HEK293T (cell line): ENCODE data around the gene RNF2.

Experiments used
- CTCF ChIA-PET: fragments of 350-600 bp; formaldehyde crosslinking; extraction: SDS; loops from one replicate; lab custom pipeline; 2021; ENCODE audit warnings: antibody characterized with exemption, inconsistent platforms; lab: Yijun Ruan, JAX
- POLR2A ChIA-PET: fragments of 350-600 bp; formaldehyde crosslinking; extraction: SDS; loops from one replicate; lab custom pipeline; 2020; ENCODE audit warnings: antibody characterized with exemption, inconsistent platforms; lab: Yijun Ruan, JAX
- DNase-seq: peaks from one replicate; pipeline ENCODE4 v3.0.0; 2012; ENCODE audit warnings: mixed read lengths; ENCODE audit errors: extremely low spot score
- ARNT ChIP-seq: fragments of 450-650 bp; IDR thresholded peaks from 2 replicates; pipeline ENCODE4 v1.6.1; 2017; ENCODE audit warnings: mild to moderate bottlenecking
- BHLHE40 ChIP-seq: fragments of 450-650 bp; IDR thresholded peaks from 2 replicates; pipeline ENCODE4 v1.6.1; 2016; ENCODE audit warnings: mild to moderate bottlenecking, moderate library complexity, borderline replicate concordance
- CTBP1 ChIP-seq: fragments of 450-650 bp; IDR thresholded peaks from 2 replicates; pipeline ENCODE4 v1.6.1; 2016; ENCODE audit warnings: borderline replicate concordance
- ELF4 ChIP-seq: fragments of 450-650 bp; IDR thresholded peaks from 2 replicates; pipeline ENCODE4 v1.6.1; 2017; ENCODE audit warnings: antibody characterized with exemption
- FOXA1 ChIP-seq: fragments of 450-650 bp; IDR thresholded peaks from 2 replicates; pipeline ENCODE4 v1.6.1; 2016; ENCODE audit warnings: mild to moderate bottlenecking
- FOXK2 ChIP-seq: fragments of 450-650 bp; IDR thresholded peaks from 2 replicates; pipeline ENCODE4 v1.6.1; 2016; ENCODE audit warnings: mild to moderate bottlenecking
- FOXM1 ChIP-seq: fragments of 450-650 bp; IDR thresholded peaks from 2 replicates; pipeline ENCODE4 v1.6.1; 2017; ENCODE audit warnings: mild to moderate bottlenecking, borderline replicate concordance
- HDGF ChIP-seq: fragments of 450-650 bp; IDR thresholded peaks from 2 replicates; pipeline ENCODE4 v1.6.1; 2017; ENCODE audit warnings: antibody characterized with exemption, borderline replicate concordance
- L3MBTL2 ChIP-seq: fragments of 450-650 bp; conservative IDR thresholded peaks from 2 replicates; pipeline ENCODE4 v1.6.1; 2016; ENCODE audit warnings: mild to moderate bottlenecking
- LEF1 ChIP-seq: fragments of 450-650 bp; IDR thresholded peaks from 2 replicates; pipeline ENCODE4 v1.6.1; 2017; ENCODE audit warnings: mild to moderate bottlenecking, borderline replicate concordance
- NFRKB ChIP-seq: fragments of 450-650 bp; IDR thresholded peaks from 2 replicates; pipeline ENCODE4 v1.6.1; 2016; ENCODE audit warnings: mild to moderate bottlenecking, moderate library complexity
- SP1 ChIP-seq: fragments of 450-650 bp; IDR thresholded peaks from 2 replicates; pipeline ENCODE4 v1.6.1; 2017
- SUZ12 ChIP-seq: fragments of 450-650 bp; IDR thresholded peaks from 2 replicates; pipeline ENCODE4 v1.6.1; 2016; ENCODE audit warnings: mild to moderate bottlenecking
- TARDBP ChIP-seq: fragments of 450-650 bp; IDR thresholded peaks from 2 replicates; pipeline ENCODE4 v1.6.1; 2016
- ZNF384 ChIP-seq: fragments of 450-650 bp; IDR thresholded peaks from 2 replicates; pipeline ENCODE4 v1.6.1; 2016
- TF ChIP-seq, protein P1 (sequence below): fragments of 450-650 bp; IDR thresholded peaks from 2 replicates; pipeline ENCODE4 v1.6.1; 2016

Gene RNF2

DNA sequence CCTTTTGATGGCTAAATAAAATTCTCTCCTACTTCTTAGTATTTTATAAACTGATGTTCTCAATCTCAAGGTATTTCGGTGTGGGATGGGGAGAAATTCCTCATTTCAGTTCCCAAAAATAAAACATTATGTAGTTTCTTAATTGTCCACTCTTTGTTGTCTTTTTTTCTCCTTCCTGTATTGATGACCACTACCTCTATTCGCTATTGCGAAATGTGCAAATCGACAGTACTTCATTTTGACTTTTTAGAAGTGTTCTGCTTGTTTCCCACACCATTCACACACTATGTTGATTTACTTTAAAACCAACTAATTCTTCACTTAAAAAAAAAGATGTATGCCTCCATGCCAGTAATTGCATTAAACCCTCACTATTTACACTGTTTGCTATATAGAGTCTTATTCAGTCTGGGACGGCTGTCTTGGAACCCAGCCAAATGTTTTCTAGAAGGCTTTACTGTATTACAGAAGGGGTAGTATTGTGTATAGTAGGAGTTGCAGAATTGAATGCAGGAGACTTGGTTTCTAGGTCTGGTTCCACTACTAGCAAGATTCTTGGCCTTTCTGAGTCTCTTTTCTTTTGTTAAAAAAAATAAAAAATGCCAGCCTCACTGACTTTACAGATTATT lies 5.6 kb downstream of the RNF2 start:
- no peak for TF ChIP-seq ELF4
- no peak for TF ChIP-seq FOXK2
- no peak for TF ChIP-seq ZNF384
- TF ChIP-seq L3MBTL2, result no peak
- TF ChIP-seq LEF1, result no peak
- TF ChIP-seq FOXA1, result no peak
- TF ChIP-seq HDGF, result no peak
- no peak for TF ChIP-seq CTBP1
- no peak for TF ChIP-seq ARNT
- TF ChIP-seq BHLHE40, result no peak
- ChIA-PET CTCF (no interaction called here), POLR2A (no interaction called here)
- no peak for DNase-seq

DNA sequence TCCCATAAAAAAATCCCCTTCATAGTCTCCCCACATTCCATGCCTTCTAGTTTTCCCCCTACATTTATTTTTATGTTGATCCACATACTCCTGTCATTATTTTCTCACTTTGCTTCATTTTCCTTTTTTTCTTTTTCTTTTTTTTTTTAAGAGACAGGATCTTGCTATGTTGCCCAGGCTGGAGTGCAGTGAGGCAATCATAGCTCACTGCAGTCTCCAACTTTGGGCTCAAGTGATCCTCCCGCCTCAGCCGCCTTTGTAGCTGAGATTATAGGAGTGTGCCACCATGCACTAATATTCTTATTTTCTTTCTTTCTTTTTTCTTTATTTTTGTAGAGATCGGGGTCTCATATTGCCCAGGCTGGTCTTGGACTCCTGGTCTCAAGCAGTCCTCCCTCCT lies 7.8 kb downstream of the RNF2 start:
- TF ChIP-seq FOXM1 (no peak), FOXK2 (no peak), SP1 (no peak), SUZ12 (no peak), ARNT (no peak), ZNF384 (no peak), HDGF (no peak), L3MBTL2 (no peak), FOXA1 (no peak), BHLHE40 (no peak)
- TF ChIP-seq, protein P1, sequence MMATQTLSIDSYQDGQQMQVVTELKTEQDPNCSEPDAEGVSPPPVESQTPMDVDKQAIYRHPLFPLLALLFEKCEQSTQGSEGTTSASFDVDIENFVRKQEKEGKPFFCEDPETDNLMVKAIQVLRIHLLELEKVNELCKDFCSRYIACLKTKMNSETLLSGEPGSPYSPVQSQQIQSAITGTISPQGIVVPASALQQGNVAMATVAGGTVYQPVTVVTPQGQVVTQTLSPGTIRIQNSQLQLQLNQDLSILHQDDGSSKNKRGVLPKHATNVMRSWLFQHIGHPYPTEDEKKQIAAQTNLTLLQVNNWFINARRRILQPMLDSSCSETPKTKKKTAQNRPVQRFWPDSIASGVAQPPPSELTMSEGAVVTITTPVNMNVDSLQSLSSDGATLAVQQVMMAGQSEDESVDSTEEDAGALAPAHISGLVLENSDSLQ, result no peak
- CTCF ChIA-PET, result no interaction called here
- no peak for DNase-seq
- POLR2A ChIA-PET, result no interaction called here

DNA sequence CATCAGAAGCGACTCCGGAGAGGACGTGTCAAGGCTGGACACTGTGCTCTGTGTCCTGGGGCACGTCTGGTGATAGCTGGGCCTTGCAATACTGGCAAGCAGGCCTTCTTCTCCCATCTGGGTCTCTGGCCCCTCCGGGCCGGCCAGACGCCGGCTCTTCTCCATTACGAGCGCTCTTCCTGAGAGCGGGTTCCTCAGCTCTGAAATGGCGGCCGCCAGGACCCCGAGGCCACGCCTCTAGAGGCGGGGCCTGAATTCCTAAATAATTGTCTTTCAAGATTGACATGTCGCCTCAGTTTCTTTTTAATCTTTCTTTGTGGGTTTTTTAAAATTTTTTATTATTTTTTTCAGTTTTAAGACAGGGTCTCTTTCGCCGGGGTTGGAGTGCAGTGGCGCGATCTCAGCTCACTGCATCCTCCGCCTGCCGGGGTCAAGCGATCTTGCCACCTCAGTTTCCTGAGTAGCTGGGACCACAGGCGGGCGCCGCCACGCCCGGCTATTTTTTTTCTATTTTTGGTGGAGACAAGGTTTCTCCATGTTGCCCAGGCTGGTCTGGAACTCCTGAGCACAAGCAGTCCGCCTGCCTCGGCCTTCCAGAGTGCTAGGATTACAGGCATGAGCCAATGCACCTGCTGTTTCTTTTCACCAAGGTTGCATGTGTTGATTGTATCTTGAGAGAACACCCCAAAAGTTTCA lies 9.2 kb downstream of the RNF2 start:
- ChIA-PET POLR2A (interaction anchor here (1.0 kb wide), 1 partner anchor 9 kb away, joined by 3 read pairs; the partner anchor contains the start of gene RNF2), CTCF (interaction anchor here (1.3 kb wide), 1 partner anchor 14 kb away, joined by 4 read pairs; no protein-coding TSS in a partner anchor)
- TF ChIP-seq, protein P1, result no peak
- TF ChIP-seq SUZ12 (no peak), TARDBP (no peak), HDGF (no peak)
- DNase-seq, result no peak

DNA sequence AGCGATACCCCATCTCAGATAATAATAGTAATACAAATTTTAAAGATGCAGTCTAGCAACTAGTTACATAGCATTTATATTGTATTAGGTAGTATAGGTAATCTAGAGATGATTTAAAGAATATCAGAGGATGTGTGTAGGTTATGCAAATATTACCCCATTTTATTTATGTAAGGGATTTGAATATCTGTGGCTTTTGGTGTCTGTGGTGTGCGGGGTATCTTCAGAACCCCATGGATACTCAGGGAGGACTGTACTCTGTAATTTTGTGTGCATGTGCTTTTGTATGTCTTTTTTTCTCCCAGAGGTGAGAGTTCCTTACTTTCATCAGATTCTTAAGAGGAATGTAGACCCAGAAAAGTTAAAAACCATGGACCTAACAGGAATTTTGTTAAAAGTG lies 12.8 kb downstream of the RNF2 start:
- DNase-seq, result no peak
- no peak for TF ChIP-seq BHLHE40
- ChIA-PET POLR2A (no interaction called here), CTCF (interaction anchor here (0.6 kb wide), 1 partner anchor 90 kb away, joined by 4 read pairs; no protein-coding TSS in a partner anchor)

DNA sequence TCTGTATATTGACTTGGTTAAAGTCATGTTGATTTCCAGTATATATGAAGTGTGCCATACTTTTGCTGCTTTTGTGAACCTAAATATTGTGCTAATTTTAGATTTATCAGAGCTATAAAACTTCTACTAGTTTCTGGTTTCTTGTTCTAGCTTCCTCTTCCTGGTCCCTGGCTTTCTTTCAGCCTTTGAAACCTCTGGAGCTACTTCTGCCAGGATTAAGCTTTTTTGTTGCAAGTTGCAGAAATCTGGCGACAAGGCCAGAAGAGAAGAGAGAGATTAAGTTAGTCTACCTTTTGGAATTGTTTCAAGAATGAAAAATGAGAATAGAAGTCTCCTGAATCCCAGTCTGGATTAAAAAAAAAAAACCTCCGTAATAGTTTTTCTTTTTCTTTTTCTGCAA lies 13.5 kb downstream of the RNF2 start:
- ChIA-PET POLR2A (no interaction called here), CTCF (interaction anchor here (0.6 kb wide), 1 partner anchor 90 kb away, joined by 4 read pairs; no protein-coding TSS in a partner anchor)
- TF ChIP-seq TARDBP, result no peak
- TF ChIP-seq, protein P1, result no peak
- no peak for TF ChIP-seq CTBP1
- TF ChIP-seq FOXM1, result no peak
- no peak for TF ChIP-seq SUZ12
- TF ChIP-seq BHLHE40, result no peak
- TF ChIP-seq SP1, result no peak
- TF ChIP-seq ZNF384, result no peak
- no peak for TF ChIP-seq ELF4
- DNase-seq, result no peak

DNA sequence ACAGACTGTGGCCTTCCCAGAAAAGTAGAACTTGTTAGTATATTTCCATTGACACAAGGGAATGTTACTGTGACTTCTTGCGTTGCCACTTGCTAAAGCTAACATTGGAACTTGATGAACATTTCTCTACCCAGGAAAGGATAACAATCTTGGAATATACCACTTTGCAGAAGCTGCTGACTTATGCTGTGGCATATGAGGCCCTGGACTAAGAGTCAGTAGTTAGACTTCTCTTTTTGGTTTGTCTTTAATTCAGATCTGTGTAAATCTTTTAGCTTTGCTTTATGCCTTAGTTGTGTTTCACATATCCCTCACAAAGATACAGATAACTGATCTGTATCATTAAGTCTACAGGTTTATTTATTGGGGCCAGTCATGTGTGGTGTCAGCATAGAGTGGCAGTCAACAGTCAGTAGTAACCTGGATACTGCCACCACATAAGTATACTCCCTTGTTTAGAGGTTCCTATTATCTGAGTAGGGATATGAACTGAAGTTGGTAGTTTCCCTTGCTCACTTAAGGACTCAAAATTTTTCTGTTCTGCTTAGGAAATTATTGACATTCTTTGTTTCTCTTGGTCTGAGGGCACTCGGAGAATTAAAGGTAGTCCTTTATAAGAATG lies 14.7 kb downstream of the RNF2 start:
- TF ChIP-seq FOXM1, result no peak
- no peak for TF ChIP-seq FOXK2
- TF ChIP-seq ELF4, result no peak
- no peak for TF ChIP-seq CTBP1
- TF ChIP-seq BHLHE40, result no peak
- TF ChIP-seq NFRKB, result no peak
- no peak for TF ChIP-seq FOXA1
- TF ChIP-seq HDGF, result no peak
- TF ChIP-seq TARDBP, result no peak
- TF ChIP-seq, protein P1, result no peak
- TF ChIP-seq LEF1, result no peak
- TF ChIP-seq SP1, result no peak
- no peak for TF ChIP-seq ARNT
- no peak for TF ChIP-seq SUZ12
- TF ChIP-seq L3MBTL2, result no peak
- TF ChIP-seq ZNF384, result no peak
- DNase-seq, result no peak
- POLR2A ChIA-PET, result no interaction called here
- CTCF ChIA-PET, result no interaction called here
